ENCODE measurements around the gene M1AP. TPM values are rescaled to one million over a fixed set of nuclear protein-coding genes. Genes with fewer than 3 reads are reported as not detected.
A peak's percentile ranks its signal among the peaks of the same experiment; 100 is the strongest.

Gene M1AP
- total and polyA plus RNA-seq, 7 donors: 0.01 to 0.21 TPM; not detected in 5

- peaks cover 17% of the 10 kb centered on the region for H3K4me1 ChIP-seq
- 4 to 9% (median 7%) methylated on average over 75 to 82 of the region's 82 CpGs for WGBS, 3 donors
- H3K27ac ChIP-seq: no peak within 1 kb of the TSS
- intact Hi-C loops (cut with DNase I): no loop called here
- H3K9me3 ChIP-seq: no peaks in the 10 kb centered on the region
- DNase-seq: no peak
- H3K4me3 ChIP-seq: peak within 1 kb of the TSS; percentile 25
- H3K27me3 ChIP-seq (ENCODE audit: insufficient read depth in 3 of 3, low read length in 2 of 3): peaks cover 0 to 97% (median 45%) of the 10 kb centered on the region in 3 donors
- no peak for TF ChIP-seq CTCF (IDR thresholded peaks at IDR 0.05)
- no peaks in the 10 kb centered on the region for H3K36me3 ChIP-seq (ENCODE audit: insufficient read depth in 1 of 2, low read depth in 1 of 2)
- ATAC-seq: peak in 1 of 4 donors; percentile 17
These were observed 133.5 kb downstream of the M1AP start, which contains the start of gene TLX2 for GRCh38 chr2:74514368-74515270. Gene TLX2 (plus strand): TSS chr2:74514450. CDS start chr2:74514807, 357 bp downstream.

- ATAC-seq (no peak), DNase-seq (no peak)
- peaks cover 0 to 93% (median 41%) of the 10 kb centered on the region in 3 donors for H3K27me3 ChIP-seq (ENCODE audit: insufficient read depth in 3 of 3, low read length in 2 of 3)
- H3K4me1 ChIP-seq: peaks cover 17% of the 10 kb centered on the region
- H3K9me3 ChIP-seq: no peaks in the 10 kb centered on the region
- no peak for TF ChIP-seq CTCF (IDR thresholded peaks at IDR 0.05)
- H3K27ac ChIP-seq: no peak overlapping the region
- 6 to 9% (median 7%) methylated on average over 45 to 52 of the region's 52 CpGs for WGBS, 3 donors
- intact Hi-C loops (cut with DNase I): no loop called here
- H3K4me3 ChIP-seq: no peak overlapping the region
- H3K36me3 ChIP-seq (ENCODE audit: insufficient read depth in 1 of 2, low read depth in 1 of 2): no peaks in the 10 kb centered on the region
These were observed 134.3 kb downstream of the M1AP start for GRCh38 chr2:74513605-74514367.

DNA sequence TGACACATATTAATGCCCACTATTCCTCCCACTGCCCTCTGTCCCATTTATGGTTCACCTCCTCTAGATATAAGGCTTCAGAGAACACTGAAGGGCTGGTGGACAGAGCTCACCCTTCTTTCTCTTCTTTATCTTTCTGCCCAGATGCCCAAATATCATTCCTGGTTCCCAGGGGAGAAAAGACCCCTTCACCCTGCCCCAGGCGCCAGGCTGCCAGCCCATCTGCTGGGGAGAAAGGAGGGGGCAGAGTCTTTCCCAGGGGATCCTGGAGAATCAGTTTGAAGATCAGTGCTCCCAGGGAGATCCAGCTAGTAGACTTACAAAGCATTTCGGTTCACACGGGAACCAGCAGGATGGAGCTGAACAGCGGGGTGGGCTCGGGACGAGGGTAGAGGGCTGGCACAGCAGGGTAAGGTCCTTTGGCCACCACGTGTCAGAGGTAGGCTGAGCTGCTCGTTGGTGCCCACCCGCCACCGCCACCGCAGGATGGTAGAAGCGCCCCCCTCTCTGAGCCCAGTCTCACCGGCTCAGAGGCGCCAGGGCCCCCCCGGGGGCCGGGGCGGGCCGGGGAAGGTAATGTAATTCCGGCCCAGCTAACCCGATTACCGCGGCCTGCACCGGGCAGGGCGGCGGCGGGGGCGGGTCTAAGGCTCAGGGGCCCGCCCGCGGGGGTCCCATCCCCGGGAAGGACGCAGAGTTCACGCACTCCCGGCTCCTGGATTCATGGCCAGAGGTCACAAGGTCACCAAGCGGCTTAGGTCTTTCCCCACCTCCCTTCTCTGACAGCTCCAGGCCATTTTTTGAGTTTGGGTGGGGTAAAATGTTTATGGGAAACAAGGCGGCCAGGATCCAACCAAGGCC lies 135.2 kb downstream of the M1AP start:
- no peak overlapping the region for H3K27ac ChIP-seq
- no peak for TF ChIP-seq CTCF (IDR thresholded peaks at IDR 0.05)
- H3K4me1 ChIP-seq: peaks cover 21% of the 10 kb centered on the region
- H3K36me3 ChIP-seq (ENCODE audit: insufficient read depth in 1 of 2, low read depth in 1 of 2): no peaks in the 10 kb centered on the region
- H3K9me3 ChIP-seq: no peaks in the 10 kb centered on the region
- peaks cover 0 to 90% (median 43%) of the 10 kb centered on the region in 3 donors for H3K27me3 ChIP-seq (ENCODE audit: insufficient read depth in 3 of 3, low read length in 2 of 3)
- no peak for DNase-seq
- intact Hi-C loops (cut with DNase I): no loop called here
- no peak overlapping the region for H3K4me3 ChIP-seq
- ATAC-seq: no peak
- WGBS, 3 donors: 7 to 13% (median 11%) methylated on average over 21 to 36 of the region's 36 CpGs

Data from psoas muscle (tissue), 8 donors.